Dendritic cell treated with granulocyte-macrophage colony-stimulating factor and Interleukin-4, amounts not matched to agents 40 ng/mL and 50 ng/mL, for 4 days (primary cell): ENCODE results near the gene ZNF30.
"Not testable (repeated sequence)": the region's sequence is repeated elsewhere in the genome, so short reads cannot be mapped to it uniquely, and the experiment has no call there.

Experiments
- H3K27ac Mint-ChIP-seq: one replicate; pipeline ENCODE4 v1.8.0; 2022; ENCODE audit warnings: mild to moderate bottlenecking, mixed read lengths
- H3K27me3 Mint-ChIP-seq: one replicate; pipeline ENCODE4 v1.8.0; 2022; ENCODE audit warnings: mild to moderate bottlenecking, mixed read lengths
- H3K36me3 Mint-ChIP-seq: one replicate; pipeline ENCODE4 v1.8.0; 2022; ENCODE audit warnings: low read depth, mixed read lengths
- H3K4me1 Mint-ChIP-seq: one replicate; pipeline ENCODE4 v1.8.0; 2022; ENCODE audit warnings: low read depth, mixed read lengths
- H3K4me3 Mint-ChIP-seq: one replicate; pipeline ENCODE4 v1.8.0; 2022; ENCODE audit warnings: mild to moderate bottlenecking, moderate library complexity, mixed read lengths
- H3K9me3 Mint-ChIP-seq: one replicate; pipeline ENCODE4 v1.8.0; 2022; ENCODE audit warnings: mixed read lengths
- intact Hi-C: fragments of 100-400 bp; cut with micrococcal nuclease; formaldehyde crosslinking; loops from one replicate; pipeline ENCODE4 v1.15.0; 2022

Gene ZNF30

GRCh38 chr19:34964598-34964997 lies 37.9 kb downstream of the ZNF30 start:
- intact Hi-C loops = no loop called here
- no peak overlapping the region for H3K4me3 Mint-ChIP-seq
- peaks cover 7% of the 10 kb centered on the region for H3K27me3 Mint-ChIP-seq
- peaks cover 24% of the 10 kb centered on the region for H3K4me1 Mint-ChIP-seq
- no peak overlapping the region for H3K27ac Mint-ChIP-seq
- H3K36me3 Mint-ChIP-seq = peaks cover 33% of the 10 kb centered on the region
- peaks cover 53% of the 10 kb centered on the region for H3K9me3 Mint-ChIP-seq

GRCh38 chr19:34965505-34965904 lies 38.8 kb downstream of the ZNF30 start:
- intact Hi-C loops, H3K27me3 Mint-ChIP-seq, H3K27ac Mint-ChIP-seq, H3K4me3 Mint-ChIP-seq: not testable (repeated sequence)
- Mint-ChIP-seq H3K4me1 (peaks cover 24% of the 10 kb centered on the region), H3K9me3 (peaks cover 48% of the 10 kb centered on the region), H3K36me3 (peaks cover 24% of the 10 kb centered on the region)

- no peak overlapping the region for H3K4me3 Mint-ChIP-seq
- H3K27ac Mint-ChIP-seq = no peak overlapping the region
- intact Hi-C loops = no loop called here
- H3K36me3 Mint-ChIP-seq = peaks cover 7% of the 10 kb centered on the region
- peaks cover 34% of the 10 kb centered on the region for H3K9me3 Mint-ChIP-seq
- peaks cover 8% of the 10 kb centered on the region for H3K4me1 Mint-ChIP-seq
- H3K27me3 Mint-ChIP-seq = peaks cover 7% of the 10 kb centered on the region
These were observed 40.8 kb downstream of the ZNF30 start for GRCh38 chr19:34967551-34967950.

- H3K9me3 Mint-ChIP-seq = peaks cover 34% of the 10 kb centered on the region
- peaks cover 17% of the 10 kb centered on the region for H3K4me1 Mint-ChIP-seq
- H3K27ac Mint-ChIP-seq = no peak overlapping the region
- peaks cover 3% of the 10 kb centered on the region for H3K27me3 Mint-ChIP-seq
- no peak overlapping the region for H3K4me3 Mint-ChIP-seq
- no peaks in the 10 kb centered on the region for H3K36me3 Mint-ChIP-seq
- intact Hi-C loops = no loop called here
These were observed 43.0 kb downstream of the ZNF30 start for GRCh38 chr19:34969721-34970120.

GRCh38 chr19:34970185-34970780 lies 43.6 kb downstream of the ZNF30 start:
- H3K36me3 Mint-ChIP-seq, H3K27me3 Mint-ChIP-seq, H3K4me3 Mint-ChIP-seq, intact Hi-C loops, H3K27ac Mint-ChIP-seq: not testable (repeated sequence)
- Mint-ChIP-seq H3K9me3 (peaks cover 34% of the 10 kb centered on the region), H3K4me1 (peaks cover 23% of the 10 kb centered on the region)

- intact Hi-C loops = no loop called here
- peaks cover 6% of the 10 kb centered on the region for H3K36me3 Mint-ChIP-seq
- no peak overlapping the region for H3K4me3 Mint-ChIP-seq
- H3K9me3 Mint-ChIP-seq = peaks cover 36% of the 10 kb centered on the region
- H3K27me3 Mint-ChIP-seq = no peaks in the 10 kb centered on the region
- H3K4me1 Mint-ChIP-seq = peaks cover 39% of the 10 kb centered on the region
- no peak overlapping the region for H3K27ac Mint-ChIP-seq
These were observed 45.5 kb downstream of the ZNF30 start for GRCh38 chr19:34972163-34972705.

- peaks cover 39% of the 10 kb centered on the region for H3K4me1 Mint-ChIP-seq
- peaks cover 6% of the 10 kb centered on the region for H3K36me3 Mint-ChIP-seq
- H3K27me3 Mint-ChIP-seq = no peaks in the 10 kb centered on the region
- intact Hi-C loops = no loop called here
- peaks cover 17% of the 10 kb centered on the region for H3K9me3 Mint-ChIP-seq
- no peak overlapping the region for H3K4me3 Mint-ChIP-seq
- no peak overlapping the region for H3K27ac Mint-ChIP-seq
These were observed 47.9 kb downstream of the ZNF30 start for GRCh38 chr19:34974646-34975045.

GRCh38 chr19:34975056-34975455 lies 48.4 kb downstream of the ZNF30 start:
- Mint-ChIP-seq H3K4me1 (peaks cover 39% of the 10 kb centered on the region), H3K36me3 (peaks cover 6% of the 10 kb centered on the region), H3K27me3 (no peaks in the 10 kb centered on the region), H3K9me3 (peaks cover 13% of the 10 kb centered on the region), H3K4me3 (no peak overlapping the region), H3K27ac (no peak overlapping the region)
- intact Hi-C loops = no loop called here

- no peak overlapping the region for H3K27ac Mint-ChIP-seq
- no peaks in the 10 kb centered on the region for H3K27me3 Mint-ChIP-seq
- intact Hi-C loops = no loop called here
- H3K9me3 Mint-ChIP-seq = peaks cover 13% of the 10 kb centered on the region
- peaks cover 6% of the 10 kb centered on the region for H3K36me3 Mint-ChIP-seq
- no peak overlapping the region for H3K4me3 Mint-ChIP-seq
- H3K4me1 Mint-ChIP-seq = peaks cover 39% of the 10 kb centered on the region
These were observed 49.9 kb downstream of the ZNF30 start for GRCh38 chr19:34976611-34977010.

- H3K27ac Mint-ChIP-seq = no peak overlapping the region
These were observed 53.3 kb downstream of the ZNF30 start for GRCh38 chr19:34979819-34980640.

GRCh38 chr19:34982275-34982674 lies 55.6 kb downstream of the ZNF30 start:
- Mint-ChIP-seq H3K9me3 (peaks cover 8% of the 10 kb centered on the region), H3K27me3 (peaks cover 2% of the 10 kb centered on the region), H3K4me1 (peaks cover 17% of the 10 kb centered on the region), H3K4me3 (no peak overlapping the region), H3K36me3 (no peaks in the 10 kb centered on the region), H3K27ac (no peak overlapping the region)
- intact Hi-C loops = no loop called here

More at GRCh38 chr19:34979819-34980640, 53.3 kb downstream of the ZNF30 start:
- Mint-ChIP-seq H3K36me3 (peaks cover 6% of the 10 kb centered on the region), H3K9me3 (peaks cover 20% of the 10 kb centered on the region), H3K27me3 (no peaks in the 10 kb centered on the region), H3K4me1 (peaks cover 24% of the 10 kb centered on the region), H3K4me3 (no peak overlapping the region)
- intact Hi-C loops = no loop called here

GRCh38 chr19:34983786-34984185 lies 57.1 kb downstream of the ZNF30 start:
- peaks cover 23% of the 10 kb centered on the region for H3K4me1 Mint-ChIP-seq
- intact Hi-C loops = no loop called here
- H3K4me3 Mint-ChIP-seq = no peak overlapping the region
- peaks cover 8% of the 10 kb centered on the region for H3K9me3 Mint-ChIP-seq
- H3K27ac Mint-ChIP-seq = no peak overlapping the region
- H3K27me3 Mint-ChIP-seq = peaks cover 2% of the 10 kb centered on the region
- no peaks in the 10 kb centered on the region for H3K36me3 Mint-ChIP-seq

- H3K36me3 Mint-ChIP-seq = no peaks in the 10 kb centered on the region
These were observed 57.6 kb downstream of the ZNF30 start for GRCh38 chr19:34984287-34984686.

GRCh38 chr19:34985249-34986022 lies 58.7 kb downstream of the ZNF30 start:
- H3K27me3 Mint-ChIP-seq = peaks cover 2% of the 10 kb centered on the region

More at GRCh38 chr19:34984287-34984686, 57.6 kb downstream of the ZNF30 start:
- no peak overlapping the region for H3K27ac Mint-ChIP-seq
- H3K4me1 Mint-ChIP-seq = peaks cover 28% of the 10 kb centered on the region
- intact Hi-C loops = no loop called here
- H3K9me3 Mint-ChIP-seq = peaks cover 8% of the 10 kb centered on the region
- H3K4me3 Mint-ChIP-seq = no peak overlapping the region
- peaks cover 2% of the 10 kb centered on the region for H3K27me3 Mint-ChIP-seq

More at GRCh38 chr19:34985249-34986022, 58.7 kb downstream of the ZNF30 start:
- Mint-ChIP-seq H3K9me3 (peaks cover 8% of the 10 kb centered on the region), H3K4me1 (peaks cover 35% of the 10 kb centered on the region), H3K4me3 (no peak overlapping the region), H3K36me3 (no peaks in the 10 kb centered on the region), H3K27ac (no peak overlapping the region)
- intact Hi-C loops = no loop called here
